HG02588 (cell line): ENCODE results near the gene SLC11A1.

ENCODE experiments used
- ATAC-seq: cut with Tn5 transposase; IDR thresholded peaks from one replicate; pipeline ENCODE4 v1.9.1; 2021; ENCODE audit warnings: mild to moderate bottlenecking, moderate library complexity; ENCODE audit not compliant: unreplicated experiment

SLC11A1 gene

GRCh38 chr2:218431878-218432277 is 49.8 kb downstream of the SLC11A1 start:
- ATAC-seq = no peak

- ATAC-seq = no peak
These were observed 50.7 kb downstream of the SLC11A1 start for GRCh38 chr2:218432676-218433365.

GRCh38 chr2:218434456-218434855 is 52.4 kb downstream of the SLC11A1 start:
- ATAC-seq = no peak

DNA sequence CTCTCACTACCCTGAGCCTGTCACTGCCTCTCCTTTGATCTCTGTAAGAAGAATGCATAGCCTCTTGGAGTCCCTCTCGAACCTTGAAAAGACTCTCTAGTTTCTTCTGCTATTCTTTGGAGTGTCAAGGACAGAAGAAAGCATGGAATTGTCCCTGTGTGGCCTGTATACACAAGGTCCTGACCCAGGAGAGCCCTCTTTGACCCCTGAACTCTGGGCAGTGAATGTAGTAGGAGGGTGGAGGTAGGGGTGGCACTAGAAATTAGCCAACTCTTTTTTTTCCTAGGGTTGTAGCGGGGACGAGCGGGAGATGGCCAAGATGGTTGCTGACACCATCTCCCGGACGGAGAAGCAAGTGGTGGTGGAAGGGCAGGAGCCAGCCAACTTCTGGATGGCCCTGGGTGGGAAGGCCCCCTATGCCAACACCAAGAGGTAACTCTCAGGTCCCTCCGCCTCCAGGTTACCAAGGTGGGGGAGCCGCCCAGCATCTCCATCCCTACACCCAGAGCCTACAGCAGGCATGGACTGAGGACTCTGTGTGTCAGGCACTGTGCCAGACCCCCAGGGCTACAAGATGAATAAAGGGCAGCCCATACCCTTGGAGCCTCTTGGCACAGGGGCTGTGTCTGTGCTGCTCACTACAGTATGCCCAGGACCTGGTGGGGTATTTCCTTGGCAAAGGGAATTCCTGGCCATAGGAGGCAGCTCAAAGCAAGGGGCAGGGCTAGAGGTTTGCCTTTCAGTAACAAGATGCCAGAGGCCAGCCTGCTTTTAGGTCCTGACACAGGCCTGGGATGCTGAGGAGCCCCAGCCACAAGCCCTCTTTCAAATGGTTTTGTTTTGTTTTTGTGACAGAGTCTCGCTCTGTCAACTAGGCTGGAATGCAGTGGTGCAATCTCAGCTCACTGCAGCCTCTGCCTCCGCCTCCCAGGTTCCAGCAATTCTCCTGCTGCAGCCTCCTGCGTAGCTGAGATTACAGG is 53.2 kb downstream of the SLC11A1 start:
- ATAC-seq = no peak

GRCh38 chr2:218436992-218437391 is 54.9 kb downstream of the SLC11A1 start:
- no peak for ATAC-seq

- no peak for ATAC-seq
These were observed 55.9 kb downstream of the SLC11A1 start for GRCh38 chr2:218437969-218438368.

DNA sequence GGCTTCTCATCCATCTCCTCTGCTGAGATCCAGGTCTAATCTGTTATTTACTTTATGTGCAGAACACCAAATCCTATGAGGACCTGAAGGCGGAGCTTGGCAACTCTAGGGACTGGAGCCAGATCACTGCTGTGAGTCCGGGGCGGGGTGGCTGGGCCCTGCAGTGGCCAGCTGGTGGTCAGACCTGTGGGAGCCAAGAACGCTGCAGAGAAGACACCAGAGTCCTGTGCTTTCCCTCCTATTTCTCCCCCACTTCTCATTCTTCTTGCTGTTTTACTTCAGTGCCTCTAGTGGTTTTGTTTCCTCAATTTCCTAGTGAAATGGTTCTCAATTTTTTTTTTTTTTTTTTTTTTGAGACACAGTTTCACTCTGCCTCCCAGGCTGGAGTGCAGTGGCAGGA is 56.5 kb downstream of the SLC11A1 start:
- ATAC-seq = no peak

DNA sequence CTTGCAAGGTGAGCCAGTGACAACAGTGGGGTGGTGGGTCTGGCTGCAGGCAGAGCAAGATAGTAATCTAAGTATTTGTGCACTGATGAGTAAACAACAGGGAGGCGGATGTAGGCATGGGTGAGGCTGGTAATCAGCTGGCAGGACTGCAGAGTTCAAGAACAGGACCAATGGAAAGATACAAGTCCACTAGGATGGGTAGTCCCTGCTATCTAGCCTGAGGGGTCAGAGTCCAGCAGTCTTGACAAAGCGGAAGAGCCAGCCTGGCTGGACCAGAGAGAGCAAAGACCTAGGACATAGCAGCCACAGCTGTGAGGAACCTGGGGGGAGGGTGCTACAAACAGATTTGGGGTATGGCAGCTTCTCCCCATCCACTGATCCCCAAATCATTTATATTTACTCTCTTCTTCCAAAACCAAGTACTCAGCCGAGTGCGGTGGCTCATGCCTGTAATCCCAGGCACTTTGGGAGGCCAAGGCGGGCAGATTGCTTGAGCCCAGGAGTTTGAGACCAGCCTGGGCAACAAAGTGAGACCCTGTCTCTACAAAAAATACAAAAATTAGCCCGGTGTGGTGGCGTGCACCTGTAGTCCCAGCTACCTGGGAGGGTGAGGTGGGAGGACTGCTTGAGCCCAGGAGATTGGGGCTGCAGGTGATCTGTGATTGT is 62.8 kb downstream of the SLC11A1 start:
- no peak for ATAC-seq

GRCh38 chr2:218445602-218446001 is 63.5 kb downstream of the SLC11A1 start:
- ATAC-seq = no peak
